ENCODE data around the gene APOBEC3A. TPM values are rescaled to one million over a fixed set of nuclear protein-coding genes. Genes with fewer than 3 reads are reported as not detected.
"Not testable (repeated sequence)": the region's sequence is repeated elsewhere in the genome, so short reads cannot be mapped to it uniquely, and the experiment has no call there.

APOBEC3A gene
- total RNA-seq, 2 experiments from 2014 or later: not detected

- Mint-ChIP-seq H3K27ac (no peak overlapping the region), H3K4me1 (ENCODE audit: low read depth) (peaks cover 3% of the 10 kb centered on the region), H3K27me3 (peaks cover 11% of the 10 kb centered on the region), H3K36me3 (ENCODE audit: low read depth) (no peaks in the 10 kb centered on the region), H3K9me3 (peaks cover 6% of the 10 kb centered on the region), H3K4me3 (no peak overlapping the region)
- no peak for ATAC-seq
- CTCF ChIA-PET: interaction anchor here (0.9 to 6.3 kb wide), 7 partner anchors 21 to 105 kb away, joined by 3 to 36 read pairs (median 3); no protein-coding TSS in a partner anchor
- DNase-seq: no peak
- POLR2A ChIA-PET: interaction anchor here (1.0 to 1.4 kb wide), 2 partner anchors 104 to 547 kb away, joined by 4 to 5 read pairs; no protein-coding TSS in a partner anchor
- no peak for TF ChIP-seq CTCF (IDR thresholded peaks at IDR 0.05)
- intact Hi-C loops (cut with micrococcal nuclease): no loop called here
These were observed 17.4 kb downstream of the APOBEC3A start for GRCh38 chr22:38974826-38975175.

DNA sequence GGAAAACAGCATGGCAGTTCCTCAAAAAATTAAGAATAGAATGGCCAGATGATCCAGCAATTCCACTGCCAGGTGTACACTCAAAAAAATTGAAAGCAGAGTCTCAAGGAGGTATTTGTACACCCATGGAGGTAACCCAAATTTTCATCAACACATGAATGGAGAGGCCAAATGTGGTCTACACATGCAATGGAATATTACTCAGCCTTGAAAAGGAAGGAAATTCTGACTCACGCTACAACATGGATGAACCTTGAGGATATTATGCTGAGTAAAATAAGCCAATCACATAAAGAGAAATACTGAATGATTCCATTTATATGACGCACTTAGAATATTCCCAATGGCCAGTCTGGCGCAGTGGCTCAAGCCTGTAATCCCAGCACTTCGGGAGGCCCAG, 19.9 kb downstream of the APOBEC3A start:
- DNase-seq; H3K27me3 Mint-ChIP-seq; ATAC-seq; H3K4me3 Mint-ChIP-seq; H3K27ac Mint-ChIP-seq; H3K9me3 Mint-ChIP-seq; CTCF ChIA-PET; H3K36me3 Mint-ChIP-seq (ENCODE audit: low read depth); POLR2A ChIA-PET; intact Hi-C loops (cut with micrococcal nuclease): not testable (repeated sequence)
- H3K4me1 Mint-ChIP-seq (ENCODE audit: low read depth): peaks cover 16% of the 10 kb centered on the region

DNA sequence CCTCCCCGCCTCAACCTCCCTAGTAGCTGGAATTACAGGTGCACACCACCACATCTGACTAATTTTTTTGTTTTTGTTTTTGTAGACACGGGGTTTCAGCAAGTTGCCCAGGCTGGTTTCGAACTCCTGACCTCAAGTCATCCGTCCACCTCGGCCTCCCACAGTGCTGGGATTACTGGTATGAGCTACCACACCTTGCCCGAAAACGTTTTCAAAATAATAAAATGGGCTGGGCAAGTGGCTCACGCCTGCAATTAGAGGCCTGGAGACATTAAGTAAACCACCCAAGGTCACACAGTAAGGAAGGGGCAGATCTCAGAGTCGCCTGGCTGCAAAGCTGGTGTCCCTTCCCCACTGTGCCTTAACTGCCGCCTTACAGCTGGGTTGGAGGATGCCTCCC, 23.2 kb downstream of the APOBEC3A start:
- H3K4me3 Mint-ChIP-seq; H3K36me3 Mint-ChIP-seq (ENCODE audit: low read depth); H3K27ac Mint-ChIP-seq; H3K27me3 Mint-ChIP-seq; intact Hi-C loops (cut with micrococcal nuclease); ATAC-seq; DNase-seq: not testable (repeated sequence)
- Mint-ChIP-seq H3K4me1 (ENCODE audit: low read depth) (peaks cover 37% of the 10 kb centered on the region), H3K9me3 (peaks cover 14% of the 10 kb centered on the region)
- CTCF ChIA-PET: interaction anchor here (3.7 to 5.6 kb wide), 2 partner anchors 23 to 110 kb away, joined by 18 to 39 read pairs; no protein-coding TSS in a partner anchor
- POLR2A ChIA-PET: interaction anchor here (0.9 to 1.2 kb wide), 2 partner anchors 10 to 24 kb away, joined by 3 read pairs; no protein-coding TSS in a partner anchor

DNA sequence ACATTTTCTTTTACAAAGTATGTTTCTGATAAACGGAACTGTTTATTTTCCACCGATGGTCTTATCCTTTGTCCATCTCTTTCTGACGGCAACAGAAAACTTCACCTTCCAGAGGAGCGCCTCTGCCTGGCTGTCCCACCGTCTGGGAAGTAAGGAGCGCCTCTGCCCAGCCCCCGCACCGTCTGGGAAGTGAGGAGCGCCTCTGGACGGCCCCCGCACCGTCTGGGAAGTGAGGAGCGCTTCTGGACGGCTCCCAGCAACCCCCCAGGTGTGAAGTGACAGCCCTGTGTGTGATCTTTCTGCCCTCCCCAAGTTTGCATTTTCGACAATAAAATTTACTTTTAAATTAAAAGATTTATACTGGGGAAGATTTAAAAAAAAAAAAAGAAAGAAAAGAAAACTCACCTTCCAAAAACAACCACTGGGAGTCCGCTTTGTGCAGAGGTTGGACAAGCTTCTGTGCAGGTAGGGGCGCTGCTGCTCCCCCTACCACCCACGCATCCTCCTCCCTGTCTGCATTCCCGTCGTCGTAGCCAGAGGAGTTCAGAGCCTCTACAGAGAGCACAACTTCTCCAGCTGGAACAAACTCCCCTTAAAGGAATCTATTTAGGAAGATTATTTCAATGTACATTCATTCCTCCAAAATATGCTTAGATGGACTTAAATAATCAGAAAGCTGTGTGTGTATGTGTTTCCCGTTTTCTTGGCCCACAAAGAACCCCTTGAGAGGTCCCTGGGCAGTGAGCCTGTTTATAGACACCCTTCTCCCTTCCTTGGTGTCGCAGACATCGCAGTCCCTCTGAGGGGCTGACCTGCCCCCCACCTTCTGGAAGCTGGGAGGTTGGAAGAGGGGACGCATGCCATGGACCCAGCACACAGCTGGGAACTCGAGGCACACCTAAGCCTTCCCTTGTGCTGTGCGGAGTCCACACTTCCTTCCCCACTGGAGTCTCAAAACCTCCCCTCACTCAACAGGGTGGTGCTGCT, 23.9 kb downstream of the APOBEC3A start:
- Mint-ChIP-seq H3K36me3 (ENCODE audit: low read depth) (peaks cover 7% of the 10 kb centered on the region), H3K27ac (peak overlapping the region; percentile 8), H3K27me3 (no peaks in the 10 kb centered on the region), H3K4me1 (ENCODE audit: low read depth) (peaks cover 45% of the 10 kb centered on the region), H3K9me3 (peaks cover 13% of the 10 kb centered on the region), H3K4me3 (peak overlapping the region; percentile 38)
- DNase-seq (peak; percentile 34), ATAC-seq (no peak)
- TF ChIP-seq CTCF (IDR thresholded peaks at IDR 0.05): peak; percentile 50
- ChIA-PET CTCF (interaction anchor here (1.2 to 5.6 kb wide), 7 partner anchors 8 to 111 kb away, joined by 3 to 39 read pairs (median 4); no protein-coding TSS in a partner anchor), POLR2A (interaction anchor here (0.9 to 1.2 kb wide), 2 partner anchors 10 to 25 kb away, joined by 3 read pairs; no protein-coding TSS in a partner anchor)
- intact Hi-C loops (cut with micrococcal nuclease): no loop called here

- peak; percentile 85 for DNase-seq
- intact Hi-C loops (cut with micrococcal nuclease): no loop called here
- Mint-ChIP-seq H3K27me3 (no peaks in the 10 kb centered on the region), H3K9me3 (peaks cover 10% of the 10 kb centered on the region), H3K4me1 (ENCODE audit: low read depth) (peaks cover 51% of the 10 kb centered on the region), H3K4me3 (peak within 1 kb of the TSS; percentile 38), H3K27ac (peak within 1 kb of the TSS; percentile 63), H3K36me3 (ENCODE audit: low read depth) (peaks cover 7% of the 10 kb centered on the region)
- ChIA-PET CTCF (interaction anchor here (0.8 to 5.6 kb wide), 8 partner anchors 9 to 112 kb away, joined by 3 to 39 read pairs (median 4); no protein-coding TSS in a partner anchor), POLR2A (interaction anchor here (1.1 to 1.4 kb wide), 2 partner anchors 41 to 108 kb away, joined by 3 read pairs; no protein-coding TSS in a partner anchor)
- TF ChIP-seq CTCF (IDR thresholded peaks at IDR 0.05): no peak
- ATAC-seq: peak; percentile 74
These were observed 24.9 kb downstream of the APOBEC3A start, which contains the start of gene APOBEC3B for GRCh38 chr22:38981992-38982927. APOBEC3B (plus strand) TSS chr22:38982347; CDS start chr22:38982454, 107 bp downstream.

Data from activated CD8-positive, alpha-beta T cell treated with anti-CD3 and anti-CD28 coated beads for 36 hours (primary cell).